ENCODE results near the gene U2AF2.

The U2AF2 gene

DNA sequence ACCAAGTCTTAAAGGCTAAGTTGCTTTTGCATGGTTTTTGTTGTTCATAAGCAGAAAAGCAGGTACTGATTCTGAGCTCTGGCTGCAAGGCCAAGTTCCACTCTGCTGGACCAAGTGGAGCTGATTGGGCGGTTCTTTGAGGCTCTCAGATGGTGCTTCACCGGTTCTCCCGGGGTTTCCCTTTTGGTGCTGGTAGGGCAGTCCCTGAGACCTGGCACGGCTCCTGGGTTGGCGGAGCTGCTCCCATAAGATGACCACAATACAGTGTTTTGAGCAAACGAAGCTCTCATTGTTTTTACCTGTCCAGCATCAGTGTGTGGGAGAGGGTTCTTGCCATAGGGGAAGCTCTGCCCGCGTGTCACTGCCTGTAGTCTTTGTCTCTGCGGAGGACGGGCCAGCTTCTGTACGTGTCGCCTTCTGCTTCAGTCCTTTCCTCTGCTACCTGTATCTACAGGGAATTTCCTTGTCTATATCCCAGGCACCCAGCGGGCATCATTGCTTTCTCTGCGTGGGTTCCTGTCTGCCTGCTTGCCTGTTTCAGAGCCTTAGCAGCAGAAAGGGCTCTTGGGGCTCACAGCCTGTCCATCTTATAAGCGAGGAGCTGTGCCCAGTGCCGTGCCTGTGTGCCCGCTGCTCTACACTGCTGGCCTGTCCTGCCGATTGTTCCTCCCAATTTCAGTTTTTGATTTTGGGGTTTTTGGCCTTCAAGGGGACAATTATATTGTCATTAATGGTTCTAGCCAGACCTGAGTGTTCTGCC, 2.3 kb downstream of the U2AF2 start:
- peak; percentile 44 for DNase-seq (ENCODE audit: low read depth, low spot score)

DNA sequence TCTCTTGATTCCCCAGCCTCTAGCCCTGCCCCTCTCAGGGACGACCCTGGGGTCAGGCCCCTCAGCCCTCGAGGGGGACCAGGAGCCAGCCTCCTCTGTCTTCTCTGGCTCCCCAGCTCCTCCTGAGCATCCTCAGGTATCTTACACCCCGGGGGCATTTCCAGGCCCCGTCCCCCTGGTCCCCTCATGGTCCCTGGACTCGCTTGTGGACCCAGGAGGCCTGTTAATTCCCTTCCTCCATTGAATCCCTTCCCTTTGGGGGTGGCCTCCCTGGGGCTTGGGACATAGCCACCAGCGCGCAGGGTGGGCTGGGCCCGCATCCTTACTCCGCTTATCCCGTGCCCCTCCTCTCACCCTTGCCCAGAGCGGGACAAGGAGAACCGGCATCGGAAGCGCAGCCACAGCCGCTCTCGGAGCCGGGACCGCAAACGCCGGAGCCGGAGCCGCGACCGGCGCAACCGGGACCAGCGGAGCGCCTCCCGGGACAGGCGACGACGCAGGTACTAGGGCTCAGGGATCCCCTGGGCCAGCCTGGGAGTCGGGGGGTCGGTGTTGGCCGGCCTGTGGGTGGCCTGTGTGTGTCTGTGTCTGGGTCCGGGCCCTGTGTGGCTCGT, 4.1 kb downstream of the U2AF2 start:
- DNase-seq (ENCODE audit: low read depth, low spot score), result no peak

DNA sequence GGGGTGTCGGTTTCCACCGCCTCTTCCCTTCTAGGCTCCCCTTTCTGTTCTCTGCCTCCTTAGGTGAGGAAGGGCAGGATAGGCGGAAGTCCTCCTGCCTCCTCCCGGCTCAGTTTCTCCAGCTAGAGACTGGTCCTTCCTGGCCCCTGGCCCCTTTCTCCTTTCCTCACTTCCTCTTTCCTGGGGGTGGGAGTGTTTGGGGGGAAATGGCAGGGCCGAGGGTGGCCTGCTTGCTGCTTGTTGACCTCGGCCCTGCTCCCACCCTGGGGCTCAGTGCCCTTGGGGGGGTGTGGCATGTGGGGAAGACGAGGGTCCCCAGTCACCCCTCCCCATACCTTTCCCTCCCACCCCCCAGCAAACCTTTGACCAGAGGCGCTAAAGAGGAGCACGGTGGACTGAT, 5.0 kb downstream of the U2AF2 start:
- no peak for DNase-seq (ENCODE audit: low read depth, low spot score)

- DNase-seq (ENCODE audit: low read depth, low spot score), result no peak
Measured at GRCh38 chr19:55660404-55660803, 5.6 kb downstream of the U2AF2 start.

DNA sequence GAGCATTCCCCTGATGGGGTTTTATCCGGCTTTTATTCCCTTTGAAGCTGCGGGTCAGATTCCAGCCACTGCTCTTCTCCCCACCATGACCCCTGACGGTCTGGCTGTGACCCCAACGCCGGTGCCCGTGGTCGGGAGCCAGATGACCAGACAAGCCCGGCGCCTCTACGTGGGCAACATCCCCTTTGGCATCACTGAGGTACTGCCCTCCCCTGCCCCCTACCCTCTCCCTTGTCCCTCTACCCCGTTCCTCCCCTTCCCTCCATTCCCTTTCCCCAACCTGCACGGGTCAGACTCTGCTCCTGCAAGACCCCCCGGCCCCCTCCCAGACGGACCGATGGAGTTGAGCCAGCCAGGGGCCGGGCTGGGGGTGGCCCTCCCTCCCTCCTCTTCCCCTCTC, 6.2 kb downstream of the U2AF2 start:
- DNase-seq (ENCODE audit: low read depth, low spot score), result no peak

- no peak for DNase-seq (ENCODE audit: low read depth, low spot score)
Measured at GRCh38 chr19:55661826-55662225, 7.0 kb downstream of the U2AF2 start.

- no peak for DNase-seq (ENCODE audit: low read depth, low spot score)
Measured at GRCh38 chr19:55663846-55664536, 9.2 kb downstream of the U2AF2 start.

DNA sequence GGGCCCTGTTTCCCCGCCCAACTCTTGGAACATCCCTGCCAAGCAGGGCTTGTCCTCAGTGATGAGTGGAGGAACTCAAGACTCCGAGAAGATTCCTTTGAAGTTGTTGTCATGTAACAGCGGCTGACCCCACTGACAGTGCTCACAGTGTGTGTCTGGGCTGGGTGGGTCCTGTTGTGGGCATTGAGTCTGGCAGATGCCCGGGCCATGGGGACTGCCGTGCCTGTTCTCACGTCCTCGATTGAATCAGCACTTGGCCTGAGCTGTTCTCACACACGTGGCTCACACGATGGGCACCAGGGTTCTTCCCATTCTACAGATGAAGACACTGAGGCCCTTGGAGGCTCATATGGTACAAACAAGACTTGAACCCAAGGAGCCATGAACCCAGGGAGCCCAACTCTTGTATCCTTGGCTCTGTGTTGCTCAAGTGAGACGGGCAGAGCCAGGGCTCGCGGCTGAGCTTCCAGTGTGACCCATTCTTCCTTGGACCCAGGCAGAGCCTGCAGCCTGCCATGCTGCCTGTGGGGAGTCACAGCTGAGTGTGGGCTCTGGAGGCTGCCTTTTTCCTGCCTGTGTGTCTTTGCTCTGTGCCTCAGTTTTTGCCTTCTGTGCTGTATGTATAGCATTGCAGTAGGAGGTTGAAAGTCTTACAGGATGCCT, 11.6 kb downstream of the U2AF2 start:
- no peak for DNase-seq (ENCODE audit: low read depth, low spot score)

- DNase-seq (ENCODE audit: low read depth, low spot score), result no peak
Measured at GRCh38 chr19:55667006-55667381, 12.2 kb downstream of the U2AF2 start.

DNA sequence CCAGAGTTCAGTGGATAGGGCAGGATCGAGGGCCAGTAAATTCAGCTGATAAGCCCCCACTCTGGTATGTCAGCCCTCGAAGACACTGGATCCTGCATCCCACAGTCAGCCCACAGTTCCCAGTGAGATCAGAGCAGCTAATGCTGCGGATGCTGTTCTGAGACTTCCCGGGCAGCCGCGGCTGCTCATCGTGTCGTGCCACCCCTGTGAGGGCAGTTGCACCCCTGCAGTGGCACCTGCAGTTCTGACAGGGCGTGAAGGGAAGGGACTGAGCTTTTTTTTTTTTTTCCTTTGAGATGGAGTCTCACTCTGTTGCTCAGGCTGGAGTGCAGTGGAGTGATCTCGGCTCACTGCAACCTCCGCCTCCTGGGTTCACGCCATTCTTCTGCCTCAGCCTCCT, 12.7 kb downstream of the U2AF2 start:
- DNase-seq (ENCODE audit: low read depth, low spot score), result no peak

DNA sequence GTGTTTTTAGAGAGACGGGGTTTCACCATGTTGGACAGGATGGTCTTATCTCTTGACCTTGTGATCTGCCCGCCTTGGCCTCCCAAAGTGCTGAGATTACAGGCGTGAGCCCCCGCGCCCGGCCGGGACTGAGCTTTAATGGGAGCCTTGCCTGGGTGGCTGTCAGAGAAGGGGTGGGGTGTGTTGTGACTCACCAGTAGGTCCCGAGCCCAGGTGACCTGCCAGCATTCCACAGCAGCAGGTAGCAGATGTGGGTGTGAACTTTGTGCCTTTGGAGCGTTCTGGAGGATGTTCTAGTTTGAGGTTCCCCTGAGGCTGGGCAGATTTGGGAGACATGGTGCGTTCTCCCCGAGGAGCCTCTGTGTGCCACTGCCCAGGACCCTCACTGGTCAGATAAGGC, 13.1 kb downstream of the U2AF2 start:
- no peak for DNase-seq (ENCODE audit: low read depth, low spot score)

DNA sequence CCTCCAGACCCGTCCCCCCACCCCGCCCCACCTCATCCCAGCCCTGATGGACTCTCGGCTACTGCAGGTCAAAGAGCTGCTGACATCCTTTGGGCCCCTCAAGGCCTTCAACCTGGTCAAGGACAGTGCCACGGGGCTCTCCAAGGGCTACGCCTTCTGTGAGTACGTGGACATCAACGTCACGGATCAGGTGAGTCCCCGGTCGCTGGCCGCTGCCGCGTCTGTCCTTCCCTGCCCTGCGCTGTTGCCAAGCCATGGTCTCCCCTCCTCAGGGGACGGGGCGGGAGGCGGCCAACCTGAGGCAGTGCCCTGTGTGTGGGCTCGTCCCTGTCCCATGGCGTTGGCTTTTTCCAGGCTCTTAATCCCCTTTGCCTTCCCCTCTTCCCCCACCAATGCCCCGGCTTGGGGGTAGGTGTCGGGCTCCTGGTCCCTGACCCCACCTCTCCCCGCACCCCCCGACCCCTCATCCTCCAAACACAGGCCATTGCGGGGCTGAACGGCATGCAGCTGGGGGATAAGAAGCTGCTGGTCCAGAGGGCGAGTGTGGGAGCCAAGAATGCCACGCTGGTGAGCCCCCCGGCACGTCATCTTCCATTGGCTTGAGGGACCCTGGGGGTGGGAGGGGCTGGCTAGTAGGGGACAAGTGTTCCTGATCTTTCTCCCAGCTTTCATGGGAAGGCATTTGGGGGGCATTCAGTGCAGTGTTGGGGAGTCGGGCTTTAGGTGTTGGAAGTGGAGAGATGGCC, 13.9 kb downstream of the U2AF2 start:
- DNase-seq (ENCODE audit: low read depth, low spot score), result no peak

- DNase-seq (ENCODE audit: low read depth, low spot score), result no peak
Measured at GRCh38 chr19:55669418-55670279, 14.8 kb downstream of the U2AF2 start.

GRCh38 chr19:55670280-55671053, 15.6 kb downstream of the U2AF2 start:
- peak; percentile 26 for DNase-seq (ENCODE audit: low read depth, low spot score)

DNA sequence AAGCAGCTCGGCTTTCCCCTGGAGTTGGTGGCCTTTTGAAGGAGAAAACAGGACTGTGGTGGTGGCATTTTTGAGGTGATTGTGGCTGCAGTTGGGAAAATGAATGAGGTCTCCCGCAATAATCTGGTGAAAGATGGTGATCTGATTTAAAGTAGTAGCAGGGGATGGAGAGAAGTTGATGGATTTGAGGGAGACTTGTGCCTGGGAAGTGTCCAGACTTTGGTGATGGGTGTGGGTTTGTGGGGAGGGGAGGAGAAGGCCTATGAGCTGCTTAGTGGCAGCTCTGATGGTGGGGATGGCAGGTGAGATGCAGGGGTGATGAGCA, 16.2 kb downstream of the U2AF2 start:
- no peak for DNase-seq (ENCODE audit: low read depth, low spot score)

- DNase-seq (ENCODE audit: low read depth, low spot score), result no peak
Measured at GRCh38 chr19:55672418-55672817, 17.6 kb downstream of the U2AF2 start.

DNA sequence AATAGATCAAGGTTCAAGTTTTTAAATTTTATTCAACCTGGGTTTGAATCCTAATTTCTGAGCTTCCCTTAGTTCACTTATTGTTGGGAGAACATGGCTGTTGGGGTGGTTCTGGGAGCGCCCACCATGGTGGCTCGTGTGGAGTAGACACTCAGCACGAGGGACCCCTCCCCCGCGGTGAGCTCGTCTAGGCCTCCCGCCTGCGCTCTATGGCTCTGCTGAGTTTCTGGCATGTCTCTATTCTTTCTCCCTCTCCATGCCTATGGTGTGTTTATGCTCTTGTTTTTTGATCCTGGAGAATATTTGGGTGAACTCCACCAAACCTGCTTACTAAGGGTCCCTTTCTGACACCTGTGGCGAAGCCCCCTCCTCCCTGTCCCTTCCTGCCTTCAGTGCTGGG, 18.6 kb downstream of the U2AF2 start:
- DNase-seq (ENCODE audit: low read depth, low spot score), result no peak

GRCh38 chr19:55673889-55674288, 19.1 kb downstream of the U2AF2 start:
- no peak for DNase-seq (ENCODE audit: low read depth, low spot score)

GRCh38 chr19:55674459-55674840, 19.6 kb downstream of the U2AF2 start:
- DNase-seq (ENCODE audit: low read depth, low spot score), result no peak

Data from astrocyte of the hippocampus (primary cell).